Bronchus fibroblast of lung (primary cell): Measurements from ENCODE around the gene PDPR. TPM values are rescaled to one million over a fixed set of nuclear protein-coding genes. Genes with fewer than 3 reads are reported as not detected.

Experiments used
- total RNA-seq: library from RNA; depleted of rRNA; stranded (reverse); fragments of >200 nt; gene quantifications from 2 replicates; pipeline ENCODE4 v1.2.3, GENCODE V29; 2015

The PDPR gene
- total RNA-seq, result 12.8 and 15.6 TPM in 2 replicates

DNA sequence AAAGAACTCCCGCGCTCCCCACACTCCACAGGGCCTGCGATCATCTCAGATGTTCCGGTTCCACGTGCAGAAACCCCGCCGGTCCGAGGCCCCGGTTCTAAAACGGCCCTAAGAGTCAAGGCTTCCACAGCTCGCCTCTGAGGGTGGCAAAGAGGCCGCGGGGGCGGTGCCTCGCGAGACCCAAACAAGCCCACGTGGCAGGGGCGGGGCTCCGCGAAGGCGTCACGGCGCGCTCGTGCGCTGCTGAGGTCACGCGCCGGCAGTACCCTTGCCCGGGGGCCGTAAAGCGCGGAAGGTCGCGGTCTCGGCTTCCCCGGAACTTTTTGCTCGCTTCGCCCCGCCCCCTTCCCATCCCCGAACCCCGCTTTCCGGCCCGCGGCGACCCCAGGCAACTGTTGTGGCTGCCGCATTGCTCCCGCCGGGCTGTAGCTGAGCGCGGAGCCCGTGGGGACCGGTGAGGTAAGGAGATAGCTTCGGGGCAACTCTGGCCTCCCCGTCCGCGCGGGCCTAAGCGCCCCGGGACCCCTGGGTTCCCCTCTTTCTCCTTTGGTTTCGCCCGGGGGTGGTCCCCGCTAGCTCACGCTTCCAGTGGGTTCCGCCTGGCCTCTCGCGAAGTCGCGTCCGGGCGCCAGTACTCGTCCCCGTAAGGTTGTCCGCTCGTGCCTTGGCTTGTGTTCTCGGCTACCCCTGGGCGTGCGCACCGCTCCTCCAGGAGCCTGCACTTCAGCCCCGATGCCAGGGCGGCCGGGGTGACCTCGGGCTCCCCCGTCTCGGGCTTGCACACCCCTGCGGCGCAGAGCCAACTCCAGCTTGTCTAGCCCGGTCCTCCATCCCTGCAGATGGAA is at the start of gene PDPR:
PDPR (plus strand) TSS at position 351 of the 845 bp plus-strand sequence. CDS start 6,161 bp downstream, outside the sequence.

DNA sequence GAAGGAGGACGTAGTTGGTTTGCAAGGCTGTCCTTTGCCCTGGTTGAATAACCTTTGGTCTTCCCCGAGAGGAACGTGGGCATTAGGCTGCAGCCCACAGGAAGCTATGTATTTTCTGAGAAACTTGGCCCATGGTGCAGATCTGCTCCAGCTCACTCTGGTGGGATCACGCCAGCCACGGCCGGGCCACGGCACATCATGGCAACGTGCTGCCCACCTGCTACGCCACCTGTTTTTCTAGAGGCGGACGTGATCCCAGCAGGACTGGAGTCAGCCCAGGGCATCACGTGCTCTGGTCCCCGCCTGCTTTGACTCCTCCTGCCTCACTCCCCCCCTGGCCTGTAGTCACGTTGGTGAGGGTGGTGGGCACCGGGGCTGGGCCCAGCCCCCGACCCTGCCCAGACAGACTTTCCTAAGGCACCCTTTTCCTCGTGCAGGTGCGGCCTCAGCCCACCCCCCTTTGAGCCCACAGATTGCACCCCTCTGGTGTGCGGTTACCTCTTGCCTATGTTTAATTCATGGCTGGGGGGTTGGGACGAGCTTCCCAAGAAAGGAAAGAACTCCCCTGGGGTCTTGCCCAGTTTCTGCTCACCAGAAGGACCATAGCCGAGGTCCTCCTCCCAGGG is 59.2 kb downstream of the PDPR start, which contains the start of gene CLEC18C:
CLEC18C (plus strand) TSS at position 576 of the 626 bp plus-strand sequence. CDS start 492 bp downstream, outside the sequence.

Other genes with a start within 250 kb of the PDPR start
- gene CLEC18A, start 163.0 kb upstream of the PDPR start, total RNA-seq, result 0.17 TPM in 1 of 2 replicates, not detected in the other
- under 0.01 TPM in 1 of 2 replicates, not detected in the other for gene CLEC18C, start 59.5 kb downstream of the PDPR start, total RNA-seq
- gene EXOSC6, start 137.6 kb downstream of the PDPR start, total RNA-seq, result 15.5 and 17.8 TPM in 2 replicates
- 154 and 166 TPM in 2 replicates for gene AARS1, start 175.2 kb downstream of the PDPR start, total RNA-seq
- gene DDX19B, start 184.9 kb downstream of the PDPR start, total RNA-seq, result 35.0 and 38.4 TPM in 2 replicates
- 34.5 and 35.2 TPM in 2 replicates for gene DDX19A, start 232.6 kb downstream of the PDPR start, total RNA-seq